HL-60/S4 (cell line): Measurements from ENCODE around the gene PTTG1.

Source experiments
- in situ Hi-C: fragments of 300-500 bp; cut with MboI; formaldehyde crosslinking; loops from 2 replicates; pipeline ENCODE4 v1.14.3; 2022; ENCODE audit warnings: low sequenced_read_pairs

The PTTG1 gene

GRCh38 chr5:160421625-160422258 lies at the start of gene PTTG1:
PTTG1 (plus strand) TSS chr5:160421855; CDS start chr5:160422313, 458 bp downstream.
- in situ Hi-C loops = no loop called here

- in situ Hi-C loops = no loop called here
Measured at GRCh38 chr5:160375166-160375565, 46.5 kb upstream of the PTTG1 start.

GRCh38 chr5:160375701-160376100 lies 46.0 kb upstream of the PTTG1 start:
- in situ Hi-C loops = no loop called here

- in situ Hi-C loops = no loop called here
Measured at GRCh38 chr5:160376416-160376815, 45.2 kb upstream of the PTTG1 start.

- in situ Hi-C loops = no loop called here
Measured at GRCh38 chr5:160377651-160378050, 44.0 kb upstream of the PTTG1 start.

- in situ Hi-C loops = no loop called here
Measured at GRCh38 chr5:160378330-160378729, 43.3 kb upstream of the PTTG1 start.

GRCh38 chr5:160379511-160379910 lies 42.1 kb upstream of the PTTG1 start:
- in situ Hi-C loops = no loop called here

GRCh38 chr5:160380041-160380440 lies 41.6 kb upstream of the PTTG1 start:
- in situ Hi-C loops = no loop called here

- in situ Hi-C loops = no loop called here
Measured at GRCh38 chr5:160382346-160382745, 39.3 kb upstream of the PTTG1 start.

GRCh38 chr5:160384681-160385080 lies 37.0 kb upstream of the PTTG1 start:
- in situ Hi-C loops = no loop called here

- in situ Hi-C loops = no loop called here
Measured at GRCh38 chr5:160385496-160385895, 36.2 kb upstream of the PTTG1 start.

GRCh38 chr5:160387445-160387844 lies 34.2 kb upstream of the PTTG1 start:
- in situ Hi-C loops = no loop called here

GRCh38 chr5:160390787-160391696 lies 30.6 kb upstream of the PTTG1 start:
- in situ Hi-C loops = no loop called here

- in situ Hi-C loops = no loop called here
Measured at GRCh38 chr5:160395111-160395510, 26.5 kb upstream of the PTTG1 start.

GRCh38 chr5:160397492-160397891 lies 24.2 kb upstream of the PTTG1 start:
- in situ Hi-C loops = no loop called here

- in situ Hi-C loops = no loop called here
Measured at GRCh38 chr5:160398806-160399205, 22.8 kb upstream of the PTTG1 start.

GRCh38 chr5:160399402-160400353 lies 22.0 kb upstream of the PTTG1 start, which contains the start of gene FAM200C:
FAM200C (minus strand) TSS chr5:160400054; CDS start chr5:160395490, 4,564 bp downstream.
- in situ Hi-C loops = no loop called here

- in situ Hi-C loops = no loop called here
Measured at GRCh38 chr5:160418561-160419457, 2.8 kb upstream of the PTTG1 start, which contains the start of gene SLU7. SLU7 (minus strand) TSS chr5:160419081; CDS start chr5:160415294, 3,787 bp downstream.

GRCh38 chr5:160419458-160420330 lies 2.0 kb upstream of the PTTG1 start:
- in situ Hi-C loops = no loop called here
